Measurements from ENCODE around the gene MOB3A. TPM values are rescaled to one million over a fixed set of nuclear protein-coding genes. Genes with fewer than 3 reads are reported as not detected.
"Not testable (repeated sequence)": the region's sequence is repeated elsewhere in the genome, so short reads cannot be mapped to it uniquely, and the experiment has no call there.

The MOB3A gene
- total RNA-seq, 1 donor from 2014 or later: 88.5 TPM

DNA sequence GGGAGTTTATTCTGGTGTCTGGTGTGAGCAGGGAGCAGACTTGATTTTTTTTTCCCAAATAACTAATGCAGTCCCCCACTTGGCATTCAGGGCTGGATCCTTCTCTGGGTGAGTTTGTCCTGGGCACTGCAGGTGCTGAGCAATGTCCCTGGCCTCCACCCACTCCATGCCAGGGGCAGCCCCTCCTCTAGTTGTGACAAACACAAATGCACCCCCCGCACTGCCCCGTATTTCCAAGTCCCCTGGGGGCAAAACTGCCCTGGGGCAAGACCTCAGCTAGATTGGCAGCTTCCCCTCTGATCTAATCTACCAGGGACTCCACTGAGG, 6.4 kb downstream of the MOB3A start:
- DNase-seq (ENCODE audit: low spot score): no peak
- TF ChIP-seq, protein P1, sequence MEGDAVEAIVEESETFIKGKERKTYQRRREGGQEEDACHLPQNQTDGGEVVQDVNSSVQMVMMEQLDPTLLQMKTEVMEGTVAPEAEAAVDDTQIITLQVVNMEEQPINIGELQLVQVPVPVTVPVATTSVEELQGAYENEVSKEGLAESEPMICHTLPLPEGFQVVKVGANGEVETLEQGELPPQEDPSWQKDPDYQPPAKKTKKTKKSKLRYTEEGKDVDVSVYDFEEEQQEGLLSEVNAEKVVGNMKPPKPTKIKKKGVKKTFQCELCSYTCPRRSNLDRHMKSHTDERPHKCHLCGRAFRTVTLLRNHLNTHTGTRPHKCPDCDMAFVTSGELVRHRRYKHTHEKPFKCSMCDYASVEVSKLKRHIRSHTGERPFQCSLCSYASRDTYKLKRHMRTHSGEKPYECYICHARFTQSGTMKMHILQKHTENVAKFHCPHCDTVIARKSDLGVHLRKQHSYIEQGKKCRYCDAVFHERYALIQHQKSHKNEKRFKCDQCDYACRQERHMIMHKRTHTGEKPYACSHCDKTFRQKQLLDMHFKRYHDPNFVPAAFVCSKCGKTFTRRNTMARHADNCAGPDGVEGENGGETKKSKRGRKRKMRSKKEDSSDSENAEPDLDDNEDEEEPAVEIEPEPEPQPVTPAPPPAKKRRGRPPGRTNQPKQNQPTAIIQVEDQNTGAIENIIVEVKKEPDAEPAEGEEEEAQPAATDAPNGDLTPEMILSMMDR (IDR thresholded peaks at IDR 0.05; ENCODE audit: unreplicated experiment): no peak
- Mint-ChIP-seq H3K27ac (ENCODE audit: unreplicated experiment) (no peak overlapping the region), H3K36me3 (ENCODE audit: low read depth, unreplicated experiment) (peaks cover 17% of the 10 kb centered on the region), H3K27me3 (ENCODE audit: unreplicated experiment) (peaks cover 14% of the 10 kb centered on the region), H3K9me3 (ENCODE audit: unreplicated experiment) (no peaks in the 10 kb centered on the region), H3K4me3 (ENCODE audit: unreplicated experiment) (no peak overlapping the region), H3K4me1 (ENCODE audit: unreplicated experiment) (peaks cover 64% of the 10 kb centered on the region)

DNA sequence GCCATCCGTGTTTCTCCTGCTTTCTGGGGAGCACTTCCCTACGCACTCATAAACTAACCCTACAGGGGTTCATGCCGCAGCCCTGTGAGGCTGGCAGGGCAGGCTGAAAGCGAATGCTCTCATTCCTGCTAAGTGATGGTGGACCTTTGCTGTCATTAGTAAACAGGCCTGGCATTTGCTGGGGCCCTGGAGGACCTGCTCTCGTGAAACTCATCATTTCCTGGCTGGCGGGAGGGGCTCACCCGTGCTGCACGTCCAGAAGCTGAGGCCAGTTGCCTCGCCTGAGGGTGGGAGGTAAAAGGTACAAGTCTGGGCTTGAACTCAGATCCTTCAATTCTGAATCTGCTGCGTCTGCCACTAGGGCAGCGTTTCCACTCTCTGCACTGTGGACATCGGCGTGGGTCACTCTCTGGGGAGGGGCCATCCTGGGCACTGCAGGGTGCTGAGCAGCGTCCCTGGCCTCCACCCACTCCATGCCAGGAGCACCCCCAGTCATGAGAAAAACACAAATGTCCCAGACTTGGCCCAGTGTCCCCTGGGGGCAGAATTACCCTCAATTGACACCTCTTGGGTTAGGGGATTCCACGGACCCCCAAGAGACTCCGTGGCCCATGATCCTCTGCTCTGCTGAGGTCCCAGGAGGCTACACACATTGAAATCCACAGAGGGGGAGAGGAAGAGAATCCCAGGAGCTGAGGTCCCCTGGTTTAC, 7.0 kb downstream of the MOB3A start:
- Mint-ChIP-seq H3K36me3 (ENCODE audit: low read depth, unreplicated experiment) (peaks cover 13% of the 10 kb centered on the region), H3K27me3 (ENCODE audit: unreplicated experiment) (peaks cover 14% of the 10 kb centered on the region), H3K27ac (ENCODE audit: unreplicated experiment) (peak overlapping the region; percentile 48), H3K4me1 (ENCODE audit: unreplicated experiment) (peaks cover 58% of the 10 kb centered on the region), H3K9me3 (ENCODE audit: unreplicated experiment) (no peaks in the 10 kb centered on the region), H3K4me3 (ENCODE audit: unreplicated experiment) (peak overlapping the region; percentile 23)
- TF ChIP-seq, protein P1 (IDR thresholded peaks at IDR 0.05; ENCODE audit: unreplicated experiment): no peak
- no peak for DNase-seq (ENCODE audit: low spot score)

DNA sequence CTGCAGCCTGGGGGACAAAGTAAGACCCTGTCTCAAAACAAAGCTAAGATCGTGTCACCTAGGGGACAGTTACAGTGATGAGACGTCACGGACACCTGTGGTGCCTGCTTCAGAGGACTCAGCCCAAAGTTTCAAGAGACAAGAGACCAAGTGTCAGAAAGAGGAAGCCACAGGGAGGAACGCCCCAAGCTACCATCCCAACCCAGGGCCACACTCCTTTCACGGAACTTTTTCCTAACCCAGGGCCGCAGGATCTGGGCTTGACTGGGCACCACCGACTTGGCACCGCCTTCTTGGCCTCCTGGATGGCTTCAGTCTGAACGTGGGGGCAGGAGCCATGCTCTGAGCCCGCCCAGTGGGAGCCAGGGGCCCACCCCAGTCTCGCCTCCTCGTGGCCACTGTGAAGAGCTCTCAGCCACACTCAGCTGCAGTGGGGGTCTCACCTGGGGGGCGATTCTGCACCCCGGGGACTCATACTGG, 8.5 kb downstream of the MOB3A start:
- no peak for DNase-seq (ENCODE audit: low spot score)
- H3K9me3 Mint-ChIP-seq (ENCODE audit: unreplicated experiment): no peaks in the 10 kb centered on the region
- H3K4me1 Mint-ChIP-seq (ENCODE audit: unreplicated experiment): peaks cover 50% of the 10 kb centered on the region
- TF ChIP-seq, protein P1 (IDR thresholded peaks at IDR 0.05; ENCODE audit: unreplicated experiment): no peak
- H3K36me3 Mint-ChIP-seq (ENCODE audit: low read depth, unreplicated experiment): peaks cover 17% of the 10 kb centered on the region
- H3K27ac Mint-ChIP-seq (ENCODE audit: unreplicated experiment): no peak overlapping the region
- H3K27me3 Mint-ChIP-seq (ENCODE audit: unreplicated experiment): peaks cover 18% of the 10 kb centered on the region
- H3K4me3 Mint-ChIP-seq (ENCODE audit: unreplicated experiment): no peak overlapping the region

DNA sequence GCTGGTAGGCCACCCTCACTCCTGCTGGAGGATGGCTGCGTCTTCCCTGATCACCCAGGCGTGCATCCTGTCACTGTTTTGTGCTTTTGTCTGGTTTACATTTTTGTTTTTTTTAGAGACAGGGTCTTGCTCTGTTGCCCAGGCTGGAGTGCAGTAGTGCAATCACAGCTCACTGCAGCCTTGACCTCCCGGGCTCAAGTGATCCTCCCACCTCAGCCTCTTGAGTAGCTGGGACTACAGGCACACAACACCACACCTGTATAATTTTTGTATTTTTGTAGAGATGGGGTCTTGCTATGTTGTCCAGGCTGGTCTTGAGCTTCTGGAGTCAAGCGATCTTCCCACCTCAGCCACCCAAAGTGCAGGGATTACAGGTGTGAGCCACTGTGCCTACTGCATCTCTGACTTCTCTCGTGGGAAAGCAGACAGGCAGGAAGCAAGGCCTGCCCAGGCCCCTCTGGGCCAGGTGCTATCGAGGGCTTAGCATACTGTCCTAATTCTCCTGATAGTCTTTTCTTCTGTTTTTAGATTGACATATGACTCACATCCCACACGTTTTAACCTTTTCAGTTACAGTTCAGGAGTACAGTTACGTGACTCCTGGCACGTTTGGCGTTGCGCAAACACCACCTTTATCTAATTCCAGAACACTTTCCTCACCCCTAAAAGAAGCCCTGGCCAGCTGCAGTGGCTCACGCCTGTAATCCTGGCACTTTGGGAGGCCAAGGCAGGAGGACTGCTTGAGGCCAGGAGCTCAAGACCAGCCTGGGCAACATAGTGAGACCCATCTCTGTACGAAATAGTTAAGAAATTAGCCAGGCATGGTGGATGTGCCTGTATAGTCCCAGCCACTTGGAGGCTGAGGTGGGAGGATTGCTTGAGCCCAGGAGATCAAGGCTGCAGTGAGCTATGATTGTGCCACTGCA, 9.2 kb downstream of the MOB3A start:
- peaks cover 23% of the 10 kb centered on the region for H3K27me3 Mint-ChIP-seq (ENCODE audit: unreplicated experiment)
- peak overlapping the region; percentile 65 for H3K4me3 Mint-ChIP-seq (ENCODE audit: unreplicated experiment)
- not testable (repeated sequence) for H3K9me3 Mint-ChIP-seq (ENCODE audit: unreplicated experiment); DNase-seq (ENCODE audit: low spot score)
- peaks cover 49% of the 10 kb centered on the region for H3K4me1 Mint-ChIP-seq (ENCODE audit: unreplicated experiment)
- H3K36me3 Mint-ChIP-seq (ENCODE audit: low read depth, unreplicated experiment): peaks cover 18% of the 10 kb centered on the region
- H3K27ac Mint-ChIP-seq (ENCODE audit: unreplicated experiment): peak overlapping the region; percentile 85

DNA sequence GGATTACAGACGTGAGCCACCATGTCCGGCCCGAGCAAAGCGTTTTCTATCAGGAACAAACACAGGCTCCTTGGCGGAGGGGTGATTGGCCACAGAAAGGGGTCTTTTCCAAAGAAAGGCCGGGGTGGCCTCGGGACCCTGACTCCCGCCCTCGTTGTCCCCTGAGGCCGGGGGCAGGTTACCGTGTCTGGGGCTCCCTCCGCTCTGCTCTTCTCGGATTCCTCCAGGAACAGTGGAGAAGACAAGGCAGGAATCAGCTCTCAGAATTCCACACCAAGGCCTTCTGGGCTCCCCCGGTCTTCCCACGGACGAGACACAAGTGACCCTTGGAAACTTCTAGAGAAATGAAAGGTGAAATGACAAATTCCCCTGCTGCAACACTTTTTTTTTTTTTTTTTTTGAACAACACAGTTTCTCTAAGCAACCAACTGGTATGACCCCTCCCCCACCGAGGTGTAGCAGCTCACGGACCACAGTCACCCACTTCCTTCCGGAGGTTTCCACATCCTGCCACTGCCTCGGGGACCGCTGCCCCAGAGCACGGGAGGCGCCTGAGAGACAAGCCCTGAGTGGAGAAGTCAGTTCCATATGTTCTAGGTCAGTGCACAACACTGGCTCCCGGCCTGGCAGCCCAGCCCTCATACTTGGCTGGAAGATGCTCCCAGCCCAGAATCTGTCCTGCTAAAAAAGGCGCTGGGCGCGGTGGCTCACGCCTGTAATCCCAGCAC, 11.0 kb downstream of the MOB3A start:
- Mint-ChIP-seq H3K27ac (ENCODE audit: unreplicated experiment) (peak overlapping the region; percentile 98), H3K9me3 (ENCODE audit: unreplicated experiment) (no peaks in the 10 kb centered on the region), H3K36me3 (ENCODE audit: low read depth, unreplicated experiment) (peaks cover 25% of the 10 kb centered on the region), H3K4me3 (ENCODE audit: unreplicated experiment) (peak overlapping the region; percentile 81), H3K4me1 (ENCODE audit: unreplicated experiment) (peaks cover 39% of the 10 kb centered on the region), H3K27me3 (ENCODE audit: unreplicated experiment) (peaks cover 25% of the 10 kb centered on the region)
- peak; percentile 69 for DNase-seq (ENCODE audit: low spot score)
- TF ChIP-seq, protein P1 (IDR thresholded peaks at IDR 0.05; ENCODE audit: unreplicated experiment): no peak
